Fibroblast of mammary gland (primary cell): ENCODE data around the gene GAS7.

Source experiments
- DNase-seq: peaks from one replicate; pipeline ENCODE4 v3.0.0-alpha.2; 2010; ENCODE audit warnings: low read depth
- H3K4me3 ChIP-seq: 2 replicates; pipeline ENCODE4 v1.5.1; 2011; ENCODE audit warnings: low read depth, mild to moderate bottlenecking, low read length, moderate library complexity; ENCODE audit not compliant: control insufficient read depth
- CTCF ChIP-seq: conservative IDR thresholded peaks from 2 replicates; pipeline ENCODE4 v1.5.1; 2011; ENCODE audit warnings: low read depth, low read length, inconsistent platforms; ENCODE audit not compliant: control insufficient read depth, insufficient read depth

Gene GAS7

GRCh38 chr17:10144982-10145381 is 53.4 kb downstream of the GAS7 start:
- TF ChIP-seq CTCF = no peak
- no peak overlapping the region for H3K4me3 ChIP-seq
- DNase-seq = no peak

DNA sequence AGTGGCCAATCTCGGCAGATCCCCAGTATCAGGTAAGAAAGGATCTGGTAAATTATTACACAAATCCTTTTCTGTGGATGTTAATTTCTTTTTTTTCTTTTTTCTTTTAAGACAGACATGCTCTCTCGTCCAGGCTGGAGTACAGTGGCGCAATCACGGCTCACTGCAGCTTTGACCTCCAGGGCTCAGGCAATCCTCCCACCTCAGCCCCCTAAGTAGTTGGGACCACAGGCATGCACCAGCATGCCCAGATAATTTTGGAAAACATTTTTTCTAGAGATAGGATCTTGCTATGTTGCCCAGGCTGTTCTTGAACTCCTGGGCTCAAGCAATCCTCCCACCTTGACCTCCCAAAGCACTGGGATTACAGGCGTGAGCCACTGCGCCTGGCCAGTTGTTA is 54.0 kb downstream of the GAS7 start:
- H3K4me3 ChIP-seq = no peak overlapping the region
- DNase-seq = no peak
- TF ChIP-seq CTCF = no peak

DNA sequence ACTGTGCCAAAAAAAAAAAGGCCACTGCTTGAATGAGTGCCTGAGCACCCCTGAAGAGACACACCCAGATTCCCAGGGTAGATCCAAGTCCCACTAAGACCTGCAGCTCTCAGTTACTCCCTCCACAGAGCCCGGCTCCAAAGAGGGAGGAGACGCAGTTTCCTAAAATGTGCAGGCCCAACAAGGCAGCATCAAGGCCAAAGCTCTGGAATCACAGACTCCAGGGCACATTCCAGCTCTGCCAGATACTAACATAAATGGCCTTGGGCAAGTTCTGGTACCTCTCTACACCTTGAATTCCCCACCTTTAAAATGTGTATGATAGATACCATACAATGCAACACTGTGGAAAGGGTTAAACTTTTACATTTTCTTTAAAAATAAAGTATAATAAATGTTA is 57.0 kb downstream of the GAS7 start:
- no peak for DNase-seq
- H3K4me3 ChIP-seq = no peak overlapping the region
- TF ChIP-seq CTCF = no peak

DNA sequence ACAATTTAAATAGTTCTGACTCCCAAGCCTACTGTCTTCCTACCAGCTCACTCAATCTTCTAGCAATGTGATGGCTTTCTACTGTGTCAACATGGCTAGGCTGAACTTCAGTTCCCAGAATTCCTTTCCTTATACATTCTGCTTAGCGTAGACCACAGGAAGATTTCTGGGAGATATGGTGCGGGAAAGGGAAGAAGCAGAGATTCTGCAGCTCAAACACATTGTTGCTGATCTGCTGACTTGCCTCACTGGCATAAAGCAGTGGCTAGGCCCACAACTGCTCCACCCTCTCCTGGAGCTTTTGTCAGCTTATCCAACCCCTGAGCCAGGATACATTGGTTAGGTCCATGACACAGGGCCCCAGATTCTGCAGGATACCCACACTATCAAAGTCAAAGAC is 58.8 kb downstream of the GAS7 start:
- no peak for DNase-seq
- TF ChIP-seq CTCF = no peak
- no peak overlapping the region for H3K4me3 ChIP-seq

DNA sequence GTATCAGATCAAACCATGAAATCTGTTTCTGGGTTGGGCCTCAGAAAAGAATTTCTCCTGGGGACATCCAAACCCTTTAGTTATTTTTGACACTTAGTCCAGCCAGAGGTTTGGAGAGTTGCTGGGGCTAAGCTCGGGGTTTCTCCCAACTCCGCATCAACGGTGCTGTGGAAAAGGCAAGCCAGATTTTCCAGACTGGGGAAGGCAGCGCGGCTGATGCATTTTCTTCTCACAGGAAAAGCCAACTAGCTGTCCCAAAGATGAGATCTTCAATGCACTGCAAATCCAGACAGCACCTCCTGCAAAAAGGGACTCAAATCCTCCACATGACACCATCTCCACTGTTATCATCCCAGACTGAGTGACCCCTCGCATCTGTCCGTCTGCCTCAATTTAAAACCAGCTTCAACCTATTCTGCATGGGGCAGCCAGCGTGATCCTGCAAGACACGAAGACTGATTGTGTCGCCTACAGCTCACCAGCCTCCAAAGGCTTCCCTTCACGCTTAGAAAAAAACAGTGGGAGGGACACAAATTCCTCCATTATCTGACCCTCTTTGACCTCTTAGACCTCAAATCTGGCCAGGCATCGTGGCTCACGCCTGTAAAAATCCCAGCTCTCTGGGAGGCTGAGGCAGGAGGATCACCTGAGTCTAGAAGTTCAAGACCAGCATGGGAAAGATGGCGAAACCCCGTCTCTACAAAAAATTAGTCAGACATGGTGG is 62.0 kb downstream of the GAS7 start:
- no peak overlapping the region for H3K4me3 ChIP-seq
- DNase-seq = no peak
- TF ChIP-seq CTCF = no peak

DNA sequence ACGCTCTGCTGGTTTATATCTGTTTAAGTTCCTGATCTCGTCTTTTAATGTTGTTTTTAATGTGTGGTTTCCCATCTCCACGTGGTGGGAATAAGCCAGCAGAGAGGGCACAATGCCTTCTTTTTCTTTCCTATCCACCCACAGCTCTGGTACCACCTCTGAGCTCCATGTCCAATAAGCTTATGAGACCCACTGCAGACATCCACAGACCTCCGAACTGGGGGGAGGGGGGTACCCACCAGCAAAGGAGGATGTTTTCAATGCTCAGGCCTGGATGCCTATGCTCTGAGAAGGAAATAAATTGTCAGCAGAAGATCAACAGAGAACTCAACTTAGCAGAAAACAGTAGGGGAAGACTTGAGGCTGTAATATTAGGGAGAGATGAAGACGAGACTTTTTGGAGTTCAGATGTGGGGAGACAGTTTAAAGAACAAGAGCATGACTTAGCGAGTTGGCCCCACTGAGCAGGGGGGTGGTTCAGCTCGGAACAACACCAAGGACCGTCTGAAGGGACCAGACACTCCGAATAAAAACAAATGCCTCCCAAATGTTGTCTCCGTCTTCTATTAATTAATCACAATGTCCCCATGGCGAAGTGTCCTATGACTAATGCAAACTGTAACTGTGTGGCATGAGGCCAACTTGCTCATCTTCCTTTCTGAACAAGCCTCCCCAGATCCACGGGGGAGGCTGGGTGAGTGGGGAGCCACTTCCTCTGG is 62.7 kb downstream of the GAS7 start:
- TF ChIP-seq CTCF = no peak
- no peak overlapping the region for H3K4me3 ChIP-seq
- DNase-seq = peak; percentile 92

- H3K4me3 ChIP-seq = no peak overlapping the region
- DNase-seq = no peak
- TF ChIP-seq CTCF = no peak
These were observed 67.7 kb downstream of the GAS7 start for GRCh38 chr17:10130677-10131076.
